Measurements from ENCODE around the gene NYNRIN. TPM values are rescaled to one million over a fixed set of nuclear protein-coding genes. Genes with fewer than 3 reads are reported as not detected.
A peak's percentile ranks its signal among the peaks of the same experiment; 100 is the strongest.
"Not testable (repeated sequence)": the region's sequence is repeated elsewhere in the genome, so short reads cannot be mapped to it uniquely, and the experiment has no call there.

NYNRIN gene
- total RNA-seq, 2 experiments from 2014 or later: 0.05 to 0.50 TPM

DNA sequence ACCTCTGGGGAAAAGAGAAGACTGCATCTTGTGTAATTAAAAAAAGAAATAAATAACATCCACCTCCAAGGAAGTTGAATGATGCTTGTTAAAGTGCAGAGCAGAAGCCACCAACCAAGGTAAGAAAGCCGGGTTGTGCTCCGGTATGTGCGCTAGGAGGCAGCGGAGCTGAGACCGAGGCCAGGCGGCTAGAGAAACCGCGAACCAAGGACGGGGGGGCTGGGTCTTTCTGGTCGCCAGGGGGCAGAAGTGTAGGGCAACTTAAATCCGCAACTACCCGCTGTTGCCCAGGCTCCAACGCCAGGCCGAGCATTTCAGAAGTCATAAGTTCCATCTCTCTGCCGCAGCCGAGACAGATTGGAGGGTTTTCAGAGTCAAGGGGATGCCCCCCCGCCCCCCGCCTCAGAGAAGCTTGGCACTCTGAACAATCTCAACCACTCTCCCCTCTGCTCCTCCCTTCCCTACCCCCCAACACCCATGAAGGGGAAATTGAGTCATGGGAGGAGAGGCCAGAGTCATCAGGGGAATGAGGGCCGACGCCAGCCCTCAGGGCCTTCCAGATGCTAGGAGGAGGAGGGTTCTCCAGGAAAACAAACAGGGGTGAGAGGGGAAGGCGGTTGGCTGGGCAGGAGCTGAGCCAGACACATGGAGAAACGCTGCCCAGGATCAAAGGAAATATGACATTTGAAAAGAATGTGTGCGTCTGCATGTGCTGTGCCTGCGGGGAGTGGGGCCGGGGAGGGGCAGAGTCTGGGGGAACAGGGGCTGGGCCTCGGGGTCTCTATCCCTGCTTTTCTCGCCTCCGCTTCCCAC, 33.0 kb upstream of the NYNRIN start:
- ATAC-seq (peak; percentile 67), DNase-seq (peak; percentile 69)
- peaks cover 65% of the 10 kb centered on the region for H3K27me3 Mint-ChIP-seq
- peaks cover 24% of the 10 kb centered on the region for H3K4me1 Mint-ChIP-seq
- H3K36me3 Mint-ChIP-seq: no peaks in the 10 kb centered on the region
- H3K4me3 Mint-ChIP-seq: no peak overlapping the region
- CTCF ChIA-PET: interaction anchor here (0.9 to 2.2 kb wide), 6 partner anchors 19 to 70 kb away, joined by 3 to 41 read pairs (median 8); partner anchors contain the start of gene KHNYN
- no peaks in the 10 kb centered on the region for H3K9me3 Mint-ChIP-seq (ENCODE audit: low read depth)
- no peak overlapping the region for H3K27ac Mint-ChIP-seq

GRCh38 chr14:24366413-24366720, 32.4 kb upstream of the NYNRIN start:
- DNase-seq (no peak), ATAC-seq (no peak)
- Mint-ChIP-seq H3K36me3 (no peaks in the 10 kb centered on the region), H3K9me3 (ENCODE audit: low read depth) (no peaks in the 10 kb centered on the region), H3K4me3 (no peak overlapping the region), H3K27ac (no peak overlapping the region), H3K4me1 (peaks cover 24% of the 10 kb centered on the region), H3K27me3 (peaks cover 66% of the 10 kb centered on the region)
- CTCF ChIA-PET: interaction anchor here (1.6 to 2.2 kb wide), 4 partner anchors 19 to 69 kb away, joined by 6 to 41 read pairs (median 12); partner anchors contain the start of gene KHNYN

DNA sequence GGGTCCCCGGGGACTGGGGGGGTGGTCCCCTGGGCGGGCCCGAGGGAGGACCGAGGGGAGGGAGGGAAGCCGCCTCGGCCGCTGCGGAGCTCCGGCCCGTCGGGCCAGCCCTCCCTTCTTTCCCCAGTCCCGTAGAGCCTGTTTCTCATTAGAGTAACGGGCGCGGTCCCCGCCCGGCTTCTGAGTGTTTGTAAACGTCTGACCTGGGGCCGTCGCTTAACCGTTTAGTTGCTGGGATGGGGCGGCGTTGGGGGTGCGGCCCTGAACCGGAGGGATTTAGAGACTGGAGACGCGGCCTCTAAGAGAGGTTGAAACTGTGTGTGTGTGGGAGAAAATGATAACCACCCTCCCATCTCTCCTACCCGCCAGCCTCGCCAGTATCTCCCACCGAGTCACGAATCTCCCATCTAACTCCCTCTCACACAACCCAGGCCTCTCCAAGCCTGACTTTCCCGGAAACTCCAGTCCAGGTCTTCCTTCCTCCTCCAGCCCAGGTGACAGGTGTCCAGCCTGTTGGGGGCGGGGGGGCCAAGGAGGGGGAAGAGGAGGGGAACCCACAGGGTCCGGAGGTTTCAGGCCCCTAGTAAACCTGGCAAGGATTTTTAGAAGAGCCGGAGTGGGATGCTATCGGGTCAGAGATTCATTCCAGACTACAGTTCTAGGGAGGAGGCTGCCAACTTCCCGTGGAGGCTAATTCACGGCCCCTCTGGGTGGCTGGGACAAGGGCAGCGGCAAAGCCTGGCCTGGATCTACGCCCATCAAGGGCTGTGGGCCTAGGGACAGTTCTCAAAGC, 31.9 kb upstream of the NYNRIN start:
- DNase-seq (no peak), ATAC-seq (no peak)
- no peaks in the 10 kb centered on the region for H3K36me3 Mint-ChIP-seq
- H3K27ac Mint-ChIP-seq: no peak overlapping the region
- no peak overlapping the region for H3K4me3 Mint-ChIP-seq
- no peaks in the 10 kb centered on the region for H3K9me3 Mint-ChIP-seq (ENCODE audit: low read depth)
- H3K27me3 Mint-ChIP-seq: peaks cover 61% of the 10 kb centered on the region
- CTCF ChIA-PET: interaction anchor here (1.6 to 2.2 kb wide), 4 partner anchors 20 to 69 kb away, joined by 6 to 41 read pairs (median 12); partner anchors contain the start of gene KHNYN
- H3K4me1 Mint-ChIP-seq: peaks cover 24% of the 10 kb centered on the region

DNA sequence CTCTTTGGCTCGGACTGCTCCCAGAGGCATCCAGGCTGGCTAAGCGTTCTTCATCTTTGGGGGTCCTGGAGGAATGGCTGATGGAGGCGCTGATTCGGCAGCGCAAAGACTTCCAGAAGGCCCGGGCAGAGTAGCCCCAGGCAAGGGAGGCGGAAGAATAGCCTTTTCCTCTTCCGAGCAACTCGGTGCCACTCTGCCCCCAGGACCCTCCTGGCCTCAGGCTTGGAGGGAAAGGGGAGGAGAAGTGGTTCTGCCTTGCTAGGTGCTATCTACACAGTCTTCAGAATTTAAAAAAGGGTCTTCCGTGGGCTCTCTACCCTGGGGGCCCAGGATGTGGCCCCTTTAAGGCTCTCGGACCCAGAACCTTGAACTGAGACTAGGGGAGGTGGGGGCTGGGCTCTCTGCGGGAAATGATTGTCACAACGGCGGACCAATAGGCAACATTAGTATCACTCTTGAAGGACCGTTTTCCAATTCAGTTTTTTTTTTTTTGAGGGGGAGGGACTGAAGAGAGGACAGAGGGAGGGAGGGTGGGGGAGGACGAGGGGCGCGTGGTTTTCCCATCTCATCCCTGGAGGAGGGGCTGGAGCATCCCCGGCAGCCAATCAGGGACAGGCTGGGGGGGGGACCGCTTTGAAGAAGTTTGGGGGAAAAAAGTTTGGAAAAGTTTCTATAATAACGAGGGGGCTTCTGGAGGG, 31.1 kb upstream of the NYNRIN start, which contains the start of gene NFATC4:
Gene NFATC4 (plus strand): TSS at position 671 of the 698 bp plus-strand sequence. CDS start 157 bp downstream, outside the sequence.
- no peak for ATAC-seq
- no peak within 1 kb of the TSS for H3K4me3 Mint-ChIP-seq
- no peak within 1 kb of the TSS for H3K27ac Mint-ChIP-seq
- peaks cover 53% of the 10 kb centered on the region for H3K27me3 Mint-ChIP-seq
- CTCF ChIA-PET: no interaction called here
- H3K9me3 Mint-ChIP-seq (ENCODE audit: low read depth): no peaks in the 10 kb centered on the region
- no peak for DNase-seq
- H3K36me3 Mint-ChIP-seq: no peaks in the 10 kb centered on the region
- H3K4me1 Mint-ChIP-seq: peaks cover 24% of the 10 kb centered on the region

- no peak overlapping the region for H3K4me3 Mint-ChIP-seq
- DNase-seq (no peak), ATAC-seq (no peak)
- H3K27ac Mint-ChIP-seq: no peak overlapping the region
- CTCF ChIA-PET: no interaction called here
- peaks cover 50% of the 10 kb centered on the region for H3K27me3 Mint-ChIP-seq
- H3K4me1 Mint-ChIP-seq: peaks cover 24% of the 10 kb centered on the region
- H3K36me3 Mint-ChIP-seq: no peaks in the 10 kb centered on the region
- H3K9me3 Mint-ChIP-seq (ENCODE audit: low read depth): no peaks in the 10 kb centered on the region
Measured at GRCh38 chr14:24368212-24368561, 30.6 kb upstream of the NYNRIN start.

GRCh38 chr14:24368562-24369252, 30.1 kb upstream of the NYNRIN start:
- ATAC-seq (no peak), DNase-seq (no peak)
- Mint-ChIP-seq H3K36me3 (no peaks in the 10 kb centered on the region), H3K4me1 (peaks cover 24% of the 10 kb centered on the region), H3K9me3 (ENCODE audit: low read depth) (no peaks in the 10 kb centered on the region), H3K27me3 (peaks cover 50% of the 10 kb centered on the region), H3K27ac (no peak overlapping the region), H3K4me3 (no peak overlapping the region)
- CTCF ChIA-PET: no interaction called here

DNA sequence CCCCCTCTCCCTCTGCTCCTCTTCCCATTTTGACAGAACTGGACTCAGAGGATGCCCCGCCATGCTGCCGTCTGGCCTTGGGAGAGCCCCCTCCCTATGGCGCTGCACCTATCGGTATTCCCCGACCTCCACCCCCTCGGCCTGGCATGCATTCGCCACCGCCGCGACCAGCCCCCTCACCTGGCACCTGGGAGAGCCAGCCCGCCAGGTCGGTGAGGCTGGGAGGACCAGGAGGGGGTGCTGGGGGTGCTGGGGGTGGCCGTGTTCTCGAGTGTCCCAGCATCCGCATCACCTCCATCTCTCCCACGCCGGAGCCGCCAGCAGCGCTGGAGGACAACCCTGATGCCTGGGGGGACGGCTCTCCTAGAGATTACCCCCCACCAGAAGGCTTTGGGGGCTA, 29.3 kb upstream of the NYNRIN start:
- H3K4me3 Mint-ChIP-seq: no peak overlapping the region
- H3K4me1 Mint-ChIP-seq: peaks cover 24% of the 10 kb centered on the region
- CTCF ChIA-PET: interaction anchor here (1.9 to 3.6 kb wide), 2 partner anchors 35 to 62 kb away, joined by 6 to 13 read pairs; no protein-coding TSS in a partner anchor
- ATAC-seq (no peak), DNase-seq (no peak)
- no peaks in the 10 kb centered on the region for H3K9me3 Mint-ChIP-seq (ENCODE audit: low read depth)
- no peaks in the 10 kb centered on the region for H3K36me3 Mint-ChIP-seq
- H3K27me3 Mint-ChIP-seq: peaks cover 50% of the 10 kb centered on the region
- H3K27ac Mint-ChIP-seq: no peak overlapping the region

DNA sequence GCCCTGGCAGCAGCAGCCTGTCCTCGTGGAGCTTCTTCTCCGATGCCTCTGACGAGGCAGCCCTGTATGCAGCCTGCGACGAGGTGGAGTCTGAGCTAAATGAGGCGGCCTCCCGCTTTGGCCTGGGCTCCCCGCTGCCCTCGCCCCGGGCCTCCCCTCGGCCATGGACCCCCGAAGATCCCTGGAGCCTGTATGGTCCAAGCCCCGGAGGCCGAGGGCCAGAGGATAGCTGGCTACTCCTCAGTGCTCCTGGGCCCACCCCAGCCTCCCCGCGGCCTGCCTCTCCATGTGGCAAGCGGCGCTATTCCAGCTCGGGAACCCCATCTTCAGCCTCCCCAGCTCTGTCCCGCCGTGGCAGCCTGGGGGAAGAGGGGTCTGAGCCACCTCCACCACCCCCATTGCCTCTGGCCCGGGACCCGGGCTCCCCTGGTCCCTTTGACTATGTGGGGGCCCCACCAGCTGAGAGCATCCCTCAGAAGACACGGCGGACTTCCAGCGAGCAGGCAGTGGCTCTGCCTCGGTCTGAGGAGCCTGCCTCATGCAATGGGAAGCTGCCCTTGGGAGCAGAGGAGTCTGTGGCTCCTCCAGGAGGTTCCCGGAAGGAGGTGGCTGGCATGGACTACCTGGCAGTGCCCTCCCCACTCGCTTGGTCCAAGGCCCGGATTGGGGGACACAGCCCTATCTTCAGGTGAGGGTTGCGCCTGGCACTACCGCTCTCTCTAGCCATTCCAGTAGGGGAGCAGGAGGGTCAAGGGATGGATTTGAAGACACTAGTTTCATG, 28.7 kb upstream of the NYNRIN start:
- DNase-seq (no peak), ATAC-seq (no peak)
- H3K27me3 Mint-ChIP-seq: peaks cover 48% of the 10 kb centered on the region
- no peaks in the 10 kb centered on the region for H3K9me3 Mint-ChIP-seq (ENCODE audit: low read depth)
- peaks cover 21% of the 10 kb centered on the region for H3K4me1 Mint-ChIP-seq
- no peak overlapping the region for H3K4me3 Mint-ChIP-seq
- no peak overlapping the region for H3K27ac Mint-ChIP-seq
- no peaks in the 10 kb centered on the region for H3K36me3 Mint-ChIP-seq
- CTCF ChIA-PET: interaction anchor here (1.9 to 3.6 kb wide), 2 partner anchors 36 to 62 kb away, joined by 6 to 13 read pairs; no protein-coding TSS in a partner anchor

GRCh38 chr14:24370748-24371147, 28.1 kb upstream of the NYNRIN start:
- H3K36me3 Mint-ChIP-seq: no peaks in the 10 kb centered on the region
- ATAC-seq (no peak), DNase-seq (no peak)
- H3K27me3 Mint-ChIP-seq: peaks cover 41% of the 10 kb centered on the region
- H3K4me3 Mint-ChIP-seq: no peak overlapping the region
- H3K27ac Mint-ChIP-seq: no peak overlapping the region
- H3K4me1 Mint-ChIP-seq: peaks cover 15% of the 10 kb centered on the region
- H3K9me3 Mint-ChIP-seq (ENCODE audit: low read depth): no peaks in the 10 kb centered on the region
- CTCF ChIA-PET: interaction anchor here (1.9 to 3.6 kb wide), 2 partner anchors 37 to 61 kb away, joined by 6 to 13 read pairs; no protein-coding TSS in a partner anchor

GRCh38 chr14:24371605-24372004, 27.2 kb upstream of the NYNRIN start:
- not testable (repeated sequence) for H3K4me3 Mint-ChIP-seq; H3K36me3 Mint-ChIP-seq; H3K27ac Mint-ChIP-seq; ATAC-seq; H3K9me3 Mint-ChIP-seq (ENCODE audit: low read depth); DNase-seq
- Mint-ChIP-seq H3K27me3 (peaks cover 35% of the 10 kb centered on the region), H3K4me1 (peaks cover 12% of the 10 kb centered on the region)
- CTCF ChIA-PET: interaction anchor here (1.9 to 3.6 kb wide), 2 partner anchors 38 to 60 kb away, joined by 6 to 13 read pairs; no protein-coding TSS in a partner anchor

DNA sequence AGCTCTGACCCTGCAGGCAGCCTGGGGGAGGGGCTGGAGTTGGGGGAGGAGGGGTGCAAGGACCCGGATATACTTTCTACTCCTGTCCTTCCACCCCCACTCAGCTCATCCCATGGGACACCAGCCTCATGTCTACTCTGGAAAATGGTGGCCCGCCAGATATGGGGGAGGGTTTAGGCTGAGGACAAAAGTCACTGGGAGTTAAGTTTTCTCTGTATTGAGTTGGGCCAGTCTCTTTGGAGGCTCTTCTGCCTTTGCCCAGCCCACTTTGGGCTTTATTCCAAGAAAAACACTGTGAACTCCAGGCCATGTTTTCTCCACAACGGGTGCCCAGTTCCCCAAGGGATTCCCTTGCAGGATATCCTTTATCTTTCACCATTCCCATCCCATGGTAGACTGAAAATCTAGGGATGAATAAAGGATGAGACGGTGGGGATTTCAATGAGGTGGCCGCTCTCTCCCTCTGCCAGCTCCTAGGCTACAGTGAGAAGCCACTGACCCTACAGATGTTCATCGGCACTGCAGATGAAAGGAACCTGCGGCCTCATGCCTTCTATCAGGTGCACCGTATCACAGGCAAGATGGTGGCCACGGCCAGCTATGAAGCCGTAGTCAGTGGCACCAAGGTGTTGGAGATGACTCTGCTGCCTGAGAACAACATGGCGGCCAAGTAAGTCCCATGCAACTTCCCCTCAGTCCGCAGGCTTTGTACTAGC, 25.9 kb upstream of the NYNRIN start:
- peaks cover 23% of the 10 kb centered on the region for H3K27me3 Mint-ChIP-seq
- no peaks in the 10 kb centered on the region for H3K9me3 Mint-ChIP-seq (ENCODE audit: low read depth)
- H3K4me3 Mint-ChIP-seq: no peak overlapping the region
- CTCF ChIA-PET: interaction anchor here (0.9 to 3.6 kb wide), 2 partner anchors 39 to 41 kb away, joined by 4 to 13 read pairs; no protein-coding TSS in a partner anchor
- no peak for ATAC-seq
- no peaks in the 10 kb centered on the region for H3K36me3 Mint-ChIP-seq
- no peaks in the 10 kb centered on the region for H3K4me1 Mint-ChIP-seq
- no peak overlapping the region for H3K27ac Mint-ChIP-seq
- DNase-seq: no peak
